ENCODE measurements around the gene PIPOX. TPM values are rescaled to one million over a fixed set of nuclear protein-coding genes. Genes with fewer than 3 reads are reported as not detected.

Gene PIPOX
- total and polyA plus RNA-seq, 2 experiments from 2014 or later, result not detected

GRCh38 chr17:29102741-29103181 is 59.8 kb downstream of the PIPOX start:
- Histone ChIP-seq H3K79me2 (ENCODE audit: insufficient read depth) (no peaks in the 10 kb centered on the region), H3K36me3 (ENCODE audit: low read depth) (no peaks in the 10 kb centered on the region; the same call in 1 of the 2 replicates), H3K9me2 (ENCODE audit: insufficient read depth) (no peaks in the 10 kb centered on the region), H3K4me3 (no peak overlapping the region), H3K4me2 (ENCODE audit: unreplicated experiment) (no peak overlapping the region), H3K27ac (no peak overlapping the region), H4K20me1 (ENCODE audit: insufficient read depth) (no peaks in the 10 kb centered on the region), H3F3A (ENCODE audit: insufficient read depth) (no peaks in the 10 kb centered on the region), H3K9me3 (ENCODE audit: low read depth) (no peaks in the 10 kb centered on the region), H3K9ac (no peak overlapping the region), H3K27me3 (replicated peaks; ENCODE audit: insufficient read depth) (no peaks in the 10 kb centered on the region), H3K4me1 (ENCODE audit: insufficient read depth) (no peaks in the 10 kb centered on the region), H2AFZ (no peak overlapping the region)
- no peak for DNase-seq
- TF ChIP-seq EZH2 (IDR thresholded peaks at IDR 0.05; ENCODE audit: insufficient read depth, poor library complexity, severe bottlenecking) (no peak), EZH2phosphoT487 (IDR thresholded peaks at IDR 0.05; ENCODE audit: insufficient read depth, low read depth) (no peak)
- 84 to 86% methylated on average over 9 to 11 of the region's 11 CpGs for WGBS, 2 experiments (ENCODE audit: low coverage in 1 of 2, low lambda C conversion rate in 2 of 2, missing lambda C conversion rate in 2 of 2)
- in situ Hi-C loops (cut with MboI), result no loop called here

GRCh38 chr17:29103341-29103740 is 60.4 kb downstream of the PIPOX start:
- no peak overlapping the region for H3K4me3 ChIP-seq
- H3K9me3 ChIP-seq (ENCODE audit: low read depth), result no peaks in the 10 kb centered on the region
- in situ Hi-C loops (cut with MboI), result no loop called here
- H2AFZ ChIP-seq, result no peak overlapping the region
- WGBS, 2 experiments (ENCODE audit: low coverage in 1 of 2, low lambda C conversion rate in 2 of 2, missing lambda C conversion rate in 2 of 2), result 96 to 100% methylated on average over 4 of the region's 4 CpGs
- H3F3A ChIP-seq (ENCODE audit: insufficient read depth), result no peaks in the 10 kb centered on the region
- no peak overlapping the region for H3K4me2 ChIP-seq (ENCODE audit: unreplicated experiment)
- no peak for TF ChIP-seq EZH2 (IDR thresholded peaks at IDR 0.05; ENCODE audit: insufficient read depth, poor library complexity, severe bottlenecking)
- TF ChIP-seq EZH2phosphoT487 (IDR thresholded peaks at IDR 0.05; ENCODE audit: insufficient read depth, low read depth), result no peak
- H3K27me3 ChIP-seq (replicated peaks; ENCODE audit: insufficient read depth), result no peaks in the 10 kb centered on the region
- H3K4me1 ChIP-seq (ENCODE audit: insufficient read depth), result no peaks in the 10 kb centered on the region
- H3K9ac ChIP-seq, result no peak overlapping the region
- no peaks in the 10 kb centered on the region for H3K79me2 ChIP-seq (ENCODE audit: insufficient read depth)
- H3K9me2 ChIP-seq (ENCODE audit: insufficient read depth), result no peaks in the 10 kb centered on the region
- no peaks in the 10 kb centered on the region for H4K20me1 ChIP-seq (ENCODE audit: insufficient read depth)
- no peak for DNase-seq
- H3K27ac ChIP-seq, result no peak overlapping the region
- H3K36me3 ChIP-seq (ENCODE audit: low read depth), result no peaks in the 10 kb centered on the region; the same call in 1 of the 2 replicates

Other genes starting within 250 kb of the PIPOX start
- 7.6 and 12.9 TPM in 2 replicates for gene FAM222B, start 200.4 kb upstream of the PIPOX start, total RNA-seq (2014; rRNA removed; shearing (Covaris generic))
- gene FAM222B, start 200.4 kb upstream of the PIPOX start, polyA plus RNA-seq (2016; fragmentation: Nextera tagmentation; extraction: Ambion mirVana), result 11.1 and 11.4 TPM in 2 replicates
- 34.8 and 40.2 TPM in 2 replicates for gene ERAL1, start 188.1 kb upstream of the PIPOX start, total RNA-seq (2014; rRNA removed; shearing (Covaris generic))
- gene ERAL1, start 188.1 kb upstream of the PIPOX start, polyA plus RNA-seq (2016; fragmentation: Nextera tagmentation; extraction: Ambion mirVana), result 58.1 and 60.0 TPM in 2 replicates
- 28.6 and 33.2 TPM in 2 replicates for gene FLOT2, start 145.4 kb upstream of the PIPOX start, total RNA-seq (2014; rRNA removed; shearing (Covaris generic))
- gene FLOT2, start 145.4 kb upstream of the PIPOX start, polyA plus RNA-seq (2016; fragmentation: Nextera tagmentation; extraction: Ambion mirVana), result 55.0 TPM in 2 replicates
- 4.7 and 5.2 TPM in 2 replicates for gene DHRS13, start 140.1 kb upstream of the PIPOX start, total RNA-seq (2014; rRNA removed; shearing (Covaris generic))
- gene DHRS13, start 140.1 kb upstream of the PIPOX start, polyA plus RNA-seq (2016; fragmentation: Nextera tagmentation; extraction: Ambion mirVana), result 2.6 and 3.2 TPM in 2 replicates
- 27.7 and 46.9 TPM in 2 replicates for gene PHF12, start 91.6 kb upstream of the PIPOX start, total RNA-seq (2014; rRNA removed; shearing (Covaris generic))
- 5.9 and 6.1 TPM in 2 replicates for gene PHF12, start 91.6 kb upstream of the PIPOX start, polyA plus RNA-seq (2016; fragmentation: Nextera tagmentation; extraction: Ambion mirVana)
- gene SEZ6, start 37.1 kb upstream of the PIPOX start, total RNA-seq (2014; rRNA removed; shearing (Covaris generic)), result not detected in 2 replicates
- not detected in 2 replicates for gene SEZ6, start 37.1 kb upstream of the PIPOX start, polyA plus RNA-seq (2016; fragmentation: Nextera tagmentation; extraction: Ambion mirVana)
- 30.5 and 33.9 TPM in 2 replicates for gene MYO18A, start 137.3 kb downstream of the PIPOX start, total RNA-seq (2014; rRNA removed; shearing (Covaris generic))
- 12.6 and 16.0 TPM in 2 replicates for gene MYO18A, start 137.3 kb downstream of the PIPOX start, polyA plus RNA-seq (2016; fragmentation: Nextera tagmentation; extraction: Ambion mirVana)
- not detected in 2 replicates for gene CRYBA1, start 203.7 kb downstream of the PIPOX start, total RNA-seq (2014; rRNA removed; shearing (Covaris generic))
- not detected in 2 replicates for gene CRYBA1, start 203.7 kb downstream of the PIPOX start, polyA plus RNA-seq (2016; fragmentation: Nextera tagmentation; extraction: Ambion mirVana)